ENCODE measurements around the gene EBF3. TPM values are rescaled to one million over a fixed set of nuclear protein-coding genes. Genes with fewer than 3 reads are reported as not detected.

Gene EBF3
- total and polyA plus RNA-seq, 2 experiments from 2014 or later, result 0.27 to 0.49 TPM

- TF ChIP-seq, protein P1, sequence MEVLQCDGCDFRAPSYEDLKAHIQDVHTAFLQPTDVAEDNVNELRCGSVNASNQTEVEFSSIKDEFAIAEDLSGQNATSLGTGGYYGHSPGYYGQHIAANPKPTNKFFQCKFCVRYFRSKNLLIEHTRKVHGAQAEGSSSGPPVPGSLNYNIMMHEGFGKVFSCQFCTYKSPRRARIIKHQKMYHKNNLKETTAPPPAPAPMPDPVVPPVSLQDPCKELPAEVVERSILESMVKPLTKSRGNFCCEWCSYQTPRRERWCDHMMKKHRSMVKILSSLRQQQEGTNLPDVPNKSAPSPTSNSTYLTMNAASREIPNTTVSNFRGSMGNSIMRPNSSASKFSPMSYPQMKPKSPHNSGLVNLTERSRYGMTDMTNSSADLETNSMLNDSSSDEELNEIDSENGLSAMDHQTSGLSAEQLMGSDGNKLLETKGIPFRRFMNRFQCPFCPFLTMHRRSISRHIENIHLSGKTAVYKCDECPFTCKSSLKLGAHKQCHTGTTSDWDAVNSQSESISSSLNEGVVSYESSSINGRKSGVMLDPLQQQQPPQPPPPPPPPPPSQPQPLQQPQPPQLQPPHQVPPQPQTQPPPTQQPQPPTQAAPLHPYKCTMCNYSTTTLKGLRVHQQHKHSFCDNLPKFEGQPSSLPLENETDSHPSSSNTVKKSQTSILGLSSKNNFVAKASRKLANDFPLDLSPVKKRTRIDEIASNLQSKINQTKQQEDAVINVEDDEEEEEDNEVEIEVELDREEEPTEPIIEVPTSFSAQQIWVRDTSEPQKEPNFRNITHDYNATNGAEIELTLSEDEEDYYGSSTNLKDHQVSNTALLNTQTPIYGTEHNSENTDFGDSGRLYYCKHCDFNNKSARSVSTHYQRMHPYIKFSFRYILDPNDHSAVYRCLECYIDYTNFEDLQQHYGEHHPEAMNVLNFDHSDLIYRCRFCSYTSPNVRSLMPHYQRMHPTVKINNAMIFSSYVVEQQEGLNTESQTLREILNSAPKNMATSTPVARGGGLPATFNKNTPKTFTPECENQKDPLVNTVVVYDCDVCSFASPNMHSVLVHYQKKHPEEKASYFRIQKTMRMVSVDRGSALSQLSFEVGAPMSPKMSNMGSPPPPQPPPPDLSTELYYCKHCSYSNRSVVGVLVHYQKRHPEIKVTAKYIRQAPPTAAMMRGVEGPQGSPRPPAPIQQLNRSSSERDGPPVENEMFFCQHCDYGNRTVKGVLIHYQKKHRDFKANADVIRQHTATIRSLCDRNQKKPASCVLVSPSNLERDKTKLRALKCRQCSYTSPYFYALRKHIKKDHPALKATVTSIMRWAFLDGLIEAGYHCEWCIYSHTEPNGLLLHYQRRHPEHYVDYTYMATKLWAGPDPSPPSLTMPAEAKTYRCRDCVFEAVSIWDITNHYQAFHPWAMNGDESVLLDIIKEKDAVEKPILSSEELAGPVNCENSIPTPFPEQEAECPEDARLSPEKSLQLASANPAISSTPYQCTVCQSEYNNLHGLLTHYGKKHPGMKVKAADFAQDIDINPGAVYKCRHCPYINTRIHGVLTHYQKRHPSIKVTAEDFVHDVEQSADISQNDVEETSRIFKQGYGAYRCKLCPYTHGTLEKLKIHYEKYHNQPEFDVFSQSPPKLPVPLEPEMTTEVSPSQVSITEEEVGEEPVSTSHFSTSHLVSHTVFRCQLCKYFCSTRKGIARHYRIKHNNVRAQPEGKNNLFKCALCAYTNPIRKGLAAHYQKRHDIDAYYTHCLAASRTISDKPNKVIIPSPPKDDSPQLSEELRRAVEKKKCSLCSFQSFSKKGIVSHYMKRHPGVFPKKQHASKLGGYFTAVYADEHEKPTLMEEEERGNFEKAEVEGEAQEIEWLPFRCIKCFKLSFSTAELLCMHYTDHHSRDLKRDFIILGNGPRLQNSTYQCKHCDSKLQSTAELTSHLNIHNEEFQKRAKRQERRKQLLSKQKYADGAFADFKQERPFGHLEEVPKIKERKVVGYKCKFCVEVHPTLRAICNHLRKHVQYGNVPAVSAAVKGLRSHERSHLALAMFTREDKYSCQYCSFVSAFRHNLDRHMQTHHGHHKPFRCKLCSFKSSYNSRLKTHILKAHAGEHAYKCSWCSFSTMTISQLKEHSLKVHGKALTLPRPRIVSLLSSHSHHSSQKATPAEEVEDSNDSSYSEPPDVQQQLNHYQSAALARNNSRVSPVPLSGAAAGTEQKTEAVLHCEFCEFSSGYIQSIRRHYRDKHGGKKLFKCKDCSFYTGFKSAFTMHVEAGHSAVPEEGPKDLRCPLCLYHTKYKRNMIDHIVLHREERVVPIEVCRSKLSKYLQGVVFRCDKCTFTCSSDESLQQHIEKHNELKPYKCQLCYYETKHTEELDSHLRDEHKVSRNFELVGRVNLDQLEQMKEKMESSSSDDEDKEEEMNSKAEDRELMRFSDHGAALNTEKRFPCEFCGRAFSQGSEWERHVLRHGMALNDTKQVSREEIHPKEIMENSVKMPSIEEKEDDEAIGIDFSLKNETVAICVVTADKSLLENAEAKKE (CRISPR knock-in tag; IDR thresholded peaks at IDR 0.05), result no peak
- TF ChIP-seq NANOG (IDR thresholded peaks at IDR 0.05; ENCODE audit: borderline replicate concordance) (no peak), STAT1 (IDR thresholded peaks at IDR 0.05; ENCODE audit: unreplicated experiment) (no peak), JUNB (IDR thresholded peaks at IDR 0.05; ENCODE audit: unreplicated experiment) (no peak), ETS1 (IDR thresholded peaks at IDR 0.05) (no peak), REST (IDR thresholded peaks at IDR 0.05; ENCODE audit: unreplicated experiment) (no peak), EZH2phosphoT487 (IDR thresholded peaks at IDR 0.05; ENCODE audit: unreplicated experiment) (peak; percentile 25)
- TF ChIP-seq, protein P2, sequence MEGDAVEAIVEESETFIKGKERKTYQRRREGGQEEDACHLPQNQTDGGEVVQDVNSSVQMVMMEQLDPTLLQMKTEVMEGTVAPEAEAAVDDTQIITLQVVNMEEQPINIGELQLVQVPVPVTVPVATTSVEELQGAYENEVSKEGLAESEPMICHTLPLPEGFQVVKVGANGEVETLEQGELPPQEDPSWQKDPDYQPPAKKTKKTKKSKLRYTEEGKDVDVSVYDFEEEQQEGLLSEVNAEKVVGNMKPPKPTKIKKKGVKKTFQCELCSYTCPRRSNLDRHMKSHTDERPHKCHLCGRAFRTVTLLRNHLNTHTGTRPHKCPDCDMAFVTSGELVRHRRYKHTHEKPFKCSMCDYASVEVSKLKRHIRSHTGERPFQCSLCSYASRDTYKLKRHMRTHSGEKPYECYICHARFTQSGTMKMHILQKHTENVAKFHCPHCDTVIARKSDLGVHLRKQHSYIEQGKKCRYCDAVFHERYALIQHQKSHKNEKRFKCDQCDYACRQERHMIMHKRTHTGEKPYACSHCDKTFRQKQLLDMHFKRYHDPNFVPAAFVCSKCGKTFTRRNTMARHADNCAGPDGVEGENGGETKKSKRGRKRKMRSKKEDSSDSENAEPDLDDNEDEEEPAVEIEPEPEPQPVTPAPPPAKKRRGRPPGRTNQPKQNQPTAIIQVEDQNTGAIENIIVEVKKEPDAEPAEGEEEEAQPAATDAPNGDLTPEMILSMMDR (conservative IDR thresholded peaks at IDR 0.05; ENCODE audit: low read depth in 2 of 2), result no peak
Observed at GRCh38 chr10:129958629-129959543, 5.2 kb downstream of the EBF3 start (continued).
